AG04450 (cell line): ENCODE results near the gene TPD52L1. TPM values are rescaled to one million over a fixed set of nuclear protein-coding genes. Genes with fewer than 3 reads are reported as not detected.

Experiments used
- CTCF ChIA-PET: fragments of 300-600, 350-600 bp; formaldehyde crosslinking; extraction: SDS; loops from one replicate; lab custom pipeline; 2022; ENCODE audit warnings: antibody characterized with exemption, inconsistent platforms; lab: Charles Lee
- POLR2A ChIA-PET: fragments of 350-600 bp; formaldehyde crosslinking; extraction: SDS; loops from one replicate; lab custom pipeline; 2021; ENCODE audit warnings: antibody characterized with exemption, inconsistent platforms; lab: Yijun Ruan, JAX
- DNase-seq: peaks from one replicate; pipeline ENCODE4 v3.0.0-alpha.2; 2011; ENCODE audit warnings: low read depth, low spot score
- H3K27ac ChIP-seq: one replicate; pipeline ENCODE4 v1.5.1; 2012; ENCODE audit warnings: low read depth, low read length, control low read depth
- H3K27me3 ChIP-seq: one replicate; pipeline ENCODE4 v1.6.0; 2012; ENCODE audit warnings: low read length; ENCODE audit not compliant: control insufficient read depth, insufficient read depth
- H3K4me3 ChIP-seq: 2 replicates; pipeline ENCODE4 v1.5.1; 2011; ENCODE audit warnings: mild to moderate bottlenecking, low read depth, low read length, control low read depth
- H3K9me3 ChIP-seq: 2 replicates; pipeline ENCODE4 v1.5.1; 2012; ENCODE audit warnings: low read length; ENCODE audit not compliant: control insufficient read depth, insufficient read depth
- CTCF ChIP-seq: IDR thresholded peaks from 2 replicates; pipeline ENCODE4 v1.5.1; 2011; ENCODE audit warnings: low read depth, low read length, control low read depth, inconsistent platforms
- polyA plus RNA-seq: library from polyadenylated mRNA; depleted of rRNA; stranded (reverse); fragments of >200 nt; gene quantifications from 2 replicates; pipeline ENCODE4 v1.2.3, GENCODE V29; 2011

TPD52L1 gene
- polyA plus RNA-seq, 1 experiment: 11.1 TPM

- Histone ChIP-seq H3K4me3 (no peak overlapping the region), H3K9me3 (no peaks in the 10 kb centered on the region), H3K27ac (no peak overlapping the region), H3K27me3 (no peaks in the 10 kb centered on the region)
- POLR2A ChIA-PET: no interaction called here
- CTCF ChIA-PET: interaction anchor here (0.7 kb wide), 1 partner anchor 114 kb away, joined by 3 read pairs; the partner anchor contains the start of gene TPD52L1
- DNase-seq: no peak
- TF ChIP-seq CTCF: no peak
Measured at GRCh38 chr6:125267806-125268523, 114.4 kb downstream of the TPD52L1 start.

GRCh38 chr6:125268765-125269164, 115.2 kb downstream of the TPD52L1 start:
- DNase-seq: no peak
- no peaks in the 10 kb centered on the region for H3K9me3 ChIP-seq
- no peak overlapping the region for H3K4me3 ChIP-seq
- TF ChIP-seq CTCF: no peak
- H3K27ac ChIP-seq: no peak overlapping the region
- ChIA-PET CTCF (no interaction called here), POLR2A (no interaction called here)
- H3K27me3 ChIP-seq: no peaks in the 10 kb centered on the region

- CTCF ChIA-PET: interaction anchor here (0.6 kb wide), 1 partner anchor 21 kb away, joined by 3 read pairs; no protein-coding TSS in a partner anchor
- POLR2A ChIA-PET: no interaction called here
Measured at GRCh38 chr6:125269328-125269985, 115.9 kb downstream of the TPD52L1 start.

GRCh38 chr6:125270380-125270779, 116.8 kb downstream of the TPD52L1 start:
- no peak for DNase-seq
- no peak overlapping the region for H3K4me3 ChIP-seq
- POLR2A ChIA-PET: no interaction called here
- H3K27me3 ChIP-seq: no peaks in the 10 kb centered on the region
- H3K9me3 ChIP-seq: no peaks in the 10 kb centered on the region
- TF ChIP-seq CTCF: no peak
- H3K27ac ChIP-seq: no peak overlapping the region
- CTCF ChIA-PET: interaction anchor here (0.6 kb wide), 1 partner anchor 22 kb away, joined by 3 read pairs; no protein-coding TSS in a partner anchor

More at GRCh38 chr6:125269328-125269985, 115.9 kb downstream of the TPD52L1 start:
- no peak overlapping the region for H3K27ac ChIP-seq
- H3K27me3 ChIP-seq: no peaks in the 10 kb centered on the region
- no peak for DNase-seq
- TF ChIP-seq CTCF: no peak
- H3K4me3 ChIP-seq: no peak overlapping the region
- no peaks in the 10 kb centered on the region for H3K9me3 ChIP-seq
